Activated gamma-delta T cell (primary cell): Measurements from ENCODE around the gene DOCK9.

Source experiments
- DNase-seq: peaks from one replicate; lab custom pipeline; 2025; lab: John Stamatoyannopoulos, UW
- total RNA-seq, 2 donors: gene quantifications; one replicate each; lab custom pipeline; 2026; lab: John Stamatoyannopoulos, UW

The DOCK9 gene
- total RNA-seq, result 169 to 305 reads per million in 2 donors

GRCh38 chr13:98977568-98978265 is at the start of gene DOCK9:
Gene DOCK9 (minus strand): TSS chr13:98978064. CDS start chr13:98977909, 155 bp downstream.
- DNase-seq, result no peak

- DNase-seq, result no peak
These were observed 49.4 kb upstream of the DOCK9 start for GRCh38 chr13:99027260-99027659.

- DNase-seq, result no peak
These were observed 45.1 kb upstream of the DOCK9 start for GRCh38 chr13:99022941-99023340.

DNA sequence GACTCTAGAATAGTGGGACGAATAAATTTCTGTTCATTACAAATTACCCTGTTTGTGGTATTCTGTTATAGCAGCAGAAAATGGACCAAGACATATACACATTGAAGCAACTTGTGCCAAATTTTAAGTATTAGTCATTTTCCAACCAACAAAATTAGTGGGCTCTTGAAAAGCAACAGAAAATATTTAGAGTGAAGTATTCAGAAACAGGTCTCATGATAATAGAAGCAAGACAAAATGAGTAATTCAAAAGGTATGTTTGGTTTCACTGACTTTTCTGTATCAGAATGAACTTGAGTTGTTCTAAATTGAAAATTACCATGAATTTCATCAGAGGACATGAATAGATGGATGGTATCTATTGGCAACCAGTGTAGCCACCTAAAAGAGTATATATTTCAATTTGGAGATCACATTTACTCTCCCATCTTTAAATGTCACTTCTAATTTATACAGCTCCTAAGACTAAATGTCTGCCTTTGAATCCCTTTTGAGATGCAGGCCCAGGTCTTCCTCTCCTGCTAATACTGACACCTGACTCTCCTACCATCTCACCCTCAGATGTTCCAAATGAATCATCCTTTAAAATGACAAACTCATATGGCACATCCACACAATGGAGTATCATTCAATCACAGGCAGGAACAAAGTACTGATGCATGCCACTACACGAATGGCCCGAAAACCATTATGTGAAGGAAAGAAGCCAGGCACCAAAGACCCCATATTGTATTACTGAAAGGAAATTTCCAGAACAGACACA is 40.7 kb upstream of the DOCK9 start:
- DNase-seq, result no peak

DNA sequence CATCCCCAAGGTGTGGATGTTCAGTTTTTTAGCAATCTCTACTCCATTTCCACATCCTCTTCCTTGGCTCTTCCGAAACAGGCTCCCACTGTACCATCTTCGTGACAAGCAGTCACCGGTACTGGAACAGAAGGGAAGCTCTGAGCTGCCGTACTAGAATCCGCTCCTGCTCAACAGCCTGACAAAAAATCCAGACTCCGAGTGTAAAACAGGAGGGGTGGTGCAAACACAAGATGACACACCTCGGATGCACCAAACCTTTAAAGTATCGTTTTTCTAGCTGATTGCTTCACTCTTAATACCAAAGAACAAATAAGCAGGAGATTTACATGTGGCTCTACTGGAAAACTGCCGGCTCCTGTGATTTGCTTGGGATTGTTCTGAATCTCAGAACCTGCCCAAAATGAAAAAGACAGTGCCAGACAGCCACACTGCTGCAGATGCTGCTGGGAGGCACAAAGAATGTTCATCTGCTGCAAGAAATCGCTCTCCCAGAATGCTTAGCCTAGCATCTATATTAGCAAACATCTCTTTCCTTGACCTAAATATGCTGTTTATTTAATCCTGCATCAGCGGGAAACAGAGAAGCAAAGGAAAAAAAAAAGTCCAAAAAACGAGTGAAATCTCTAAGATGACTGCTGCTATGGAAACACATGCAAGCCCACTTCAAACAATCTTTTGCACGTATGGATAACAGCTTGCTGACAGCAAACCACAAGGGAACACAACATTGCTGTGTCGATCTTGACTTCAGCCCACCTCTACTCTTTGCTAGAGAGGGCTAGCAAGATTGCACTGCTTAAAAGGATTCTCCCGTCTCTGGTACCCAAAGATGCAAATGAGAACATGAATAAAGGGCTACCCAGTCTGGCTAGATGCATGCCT is 38.0 kb upstream of the DOCK9 start:
- no peak for DNase-seq

GRCh38 chr13:99014522-99014921 is 36.7 kb upstream of the DOCK9 start:
- DNase-seq, result no peak

- no peak for DNase-seq
These were observed 36.1 kb upstream of the DOCK9 start for GRCh38 chr13:99013951-99014350.

GRCh38 chr13:99012539-99012938 is 34.7 kb upstream of the DOCK9 start:
- no peak for DNase-seq

DNA sequence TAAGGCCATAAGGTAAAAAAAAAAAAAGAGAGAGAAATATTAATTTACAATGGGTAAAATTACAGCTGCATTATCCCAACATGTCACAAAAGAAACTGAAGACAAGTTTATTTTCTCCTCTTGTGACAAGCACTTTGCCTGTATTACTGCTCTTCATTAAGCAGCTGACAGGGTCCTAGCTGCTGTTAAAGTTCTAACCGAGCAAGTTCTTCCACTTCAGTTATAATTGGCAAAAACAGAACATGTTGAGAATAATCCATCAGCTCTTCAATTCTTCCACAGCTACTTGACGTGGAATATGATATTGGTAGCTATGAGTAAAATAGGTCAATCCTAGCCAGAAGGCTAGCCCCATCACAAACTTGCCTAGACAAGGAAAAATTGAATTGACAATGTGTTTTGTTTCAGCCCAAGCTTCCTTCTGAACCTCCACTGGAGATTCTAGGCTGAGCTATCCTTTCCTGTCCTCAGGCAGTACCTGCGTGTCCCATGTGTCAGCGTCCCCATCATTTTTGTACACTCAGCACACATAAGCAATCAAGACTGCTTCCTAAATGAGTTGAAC is 32.2 kb upstream of the DOCK9 start:
- no peak for DNase-seq

DNA sequence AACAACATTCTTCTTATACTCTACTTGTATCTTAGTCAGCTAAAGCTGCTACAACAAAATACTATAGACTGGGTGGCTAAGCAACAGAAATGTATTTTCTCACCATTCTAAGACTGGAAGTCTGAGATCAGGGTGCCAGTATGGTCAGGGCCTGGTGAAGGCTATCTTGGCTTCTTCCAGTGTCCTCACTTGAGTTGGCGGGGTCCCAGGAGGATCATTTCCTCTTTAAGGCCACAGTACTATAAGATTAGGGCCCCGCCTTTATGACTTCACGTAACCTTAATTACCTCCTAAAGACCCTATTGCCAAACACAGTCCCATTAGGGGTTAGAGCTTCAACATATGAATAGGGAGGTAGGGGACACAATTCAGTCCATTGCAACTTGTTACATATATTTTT is 30.7 kb upstream of the DOCK9 start:
- DNase-seq, result no peak

GRCh38 chr13:99007414-99007986 is 29.6 kb upstream of the DOCK9 start:
- DNase-seq, result no peak

DNA sequence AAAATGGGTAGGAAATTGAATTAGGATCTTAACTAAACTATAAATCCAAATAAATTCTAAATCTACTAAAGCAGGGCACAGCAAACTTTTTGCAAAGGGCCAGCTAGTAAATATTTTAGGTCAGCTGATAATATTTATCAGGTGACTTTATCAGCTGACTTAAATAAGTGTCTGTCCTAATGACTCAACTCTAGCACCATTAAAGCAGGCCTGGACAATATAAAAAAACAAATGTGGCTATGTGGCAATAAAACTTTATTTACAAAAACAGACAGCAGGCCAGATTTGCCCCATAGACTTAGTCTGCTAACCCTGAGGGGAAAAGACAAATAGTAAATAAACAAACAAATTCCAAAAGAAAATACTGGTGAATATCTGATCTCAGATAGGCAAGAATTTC is 27.7 kb upstream of the DOCK9 start:
- DNase-seq, result no peak

GRCh38 chr13:99004978-99005377 is 27.1 kb upstream of the DOCK9 start:
- no peak for DNase-seq

DNA sequence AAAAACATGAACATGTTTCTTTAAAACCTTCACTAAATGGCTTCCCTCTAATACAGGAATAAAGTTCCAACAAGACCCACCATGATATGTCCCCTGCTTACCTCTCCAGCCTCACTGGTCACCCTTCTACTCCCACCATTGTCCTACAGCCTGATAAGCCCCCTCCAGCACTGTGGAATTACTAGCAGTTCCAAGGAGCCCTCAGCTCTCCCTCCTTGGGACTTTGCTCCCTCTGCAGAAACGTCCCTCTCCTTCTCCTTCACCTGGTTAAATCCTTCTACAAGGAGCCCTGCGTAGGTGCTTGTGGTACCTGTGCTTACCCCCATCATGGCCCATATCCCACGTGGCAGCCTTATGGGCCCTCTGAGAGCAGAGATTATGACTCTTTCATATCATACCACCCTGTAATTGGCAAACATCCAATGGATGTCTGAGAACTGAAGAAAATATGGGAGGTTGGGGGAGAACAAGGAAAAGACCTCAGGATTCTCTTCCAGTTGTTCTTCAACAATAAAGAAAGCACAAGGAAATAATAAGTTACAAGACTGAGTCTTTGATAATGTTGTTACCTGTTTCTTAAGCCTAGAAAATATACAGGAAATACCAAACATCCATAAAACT is 26.1 kb upstream of the DOCK9 start:
- no peak for DNase-seq

GRCh38 chr13:99003186-99003585 is 25.3 kb upstream of the DOCK9 start:
- DNase-seq, result no peak

- DNase-seq, result no peak
These were observed 24.4 kb upstream of the DOCK9 start for GRCh38 chr13:99002172-99002710.

DNA sequence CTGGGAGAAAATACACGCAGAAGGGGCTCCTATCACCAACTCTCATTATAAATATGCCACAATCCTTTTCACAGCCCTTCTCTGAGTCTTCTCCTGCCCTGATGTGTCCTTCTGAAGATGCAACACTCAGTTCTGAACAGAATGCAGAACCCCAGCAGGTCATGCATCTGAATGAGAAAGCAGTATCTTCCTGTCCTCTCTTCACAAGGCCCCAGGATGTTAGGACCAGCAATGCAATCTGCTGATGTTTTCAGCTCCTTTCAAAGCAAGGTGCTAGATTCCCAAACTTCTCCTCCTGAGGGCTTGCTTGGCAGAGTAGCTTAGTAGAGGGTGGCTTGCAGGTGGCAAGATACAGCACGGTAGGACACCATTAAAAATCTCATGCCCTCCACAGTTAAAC is 22.3 kb upstream of the DOCK9 start:
- no peak for DNase-seq

GRCh38 chr13:98999639-98999952 is 21.7 kb upstream of the DOCK9 start:
- no peak for DNase-seq

DNA sequence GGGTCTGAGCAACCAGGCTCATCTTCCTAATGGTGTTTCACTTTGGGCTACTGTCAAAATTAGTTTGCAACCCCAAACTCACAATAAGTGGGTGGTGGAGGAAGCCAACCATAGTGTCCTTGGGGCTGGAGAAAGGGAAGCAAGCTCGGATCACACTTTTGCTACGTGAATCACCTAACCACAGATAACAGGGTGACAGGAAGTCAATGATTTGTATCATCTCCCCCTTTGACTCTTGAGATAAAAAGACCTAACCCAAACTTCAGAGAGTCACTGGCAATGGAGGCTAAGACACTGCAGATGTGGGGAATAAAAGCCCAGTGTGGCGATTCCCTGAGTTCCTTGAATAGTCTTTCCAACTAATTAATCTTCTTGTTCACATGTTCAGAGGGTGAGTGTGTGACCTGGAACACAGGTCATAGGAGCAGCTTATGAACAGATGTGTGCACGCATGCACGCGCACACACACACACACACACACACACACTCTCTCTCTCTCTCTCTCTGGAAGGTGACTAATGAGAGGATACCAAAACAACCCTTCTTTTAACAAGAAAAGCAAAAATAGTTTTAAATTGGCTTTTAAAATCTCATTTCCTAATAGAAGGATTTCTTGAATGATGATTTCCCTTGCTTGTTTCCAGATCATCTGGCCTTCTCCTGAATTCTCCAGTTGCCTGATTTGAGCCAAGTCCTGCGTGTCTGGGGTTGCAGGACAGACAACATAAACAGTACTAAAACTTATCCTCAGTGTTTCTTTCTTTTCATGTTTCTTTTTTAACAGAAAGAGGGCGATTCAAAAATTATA is 21.2 kb upstream of the DOCK9 start:
- DNase-seq, result no peak
